ENCODE measurements around the gene MYOZ3.

The MYOZ3 gene

DNA sequence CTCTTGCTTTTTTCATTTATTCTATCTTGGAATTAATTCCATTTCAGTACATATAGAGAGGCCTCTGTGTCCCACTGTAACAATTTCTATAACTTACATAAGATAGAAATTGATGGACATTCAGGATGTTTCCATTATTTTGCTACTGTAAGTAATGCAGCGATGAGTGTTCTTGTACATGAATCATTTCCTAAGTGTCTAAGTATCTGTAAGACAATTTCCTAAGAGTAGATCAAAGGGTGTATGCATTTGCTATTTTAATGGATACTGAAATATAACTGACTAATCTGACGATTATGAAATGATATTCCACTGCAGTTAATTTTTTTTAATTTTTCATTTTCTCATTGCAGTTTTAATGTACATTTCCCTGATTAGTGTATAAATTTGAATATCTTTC is 62.8 kb downstream of the MYOZ3 start:
- TF ChIP-seq, protein P1, sequence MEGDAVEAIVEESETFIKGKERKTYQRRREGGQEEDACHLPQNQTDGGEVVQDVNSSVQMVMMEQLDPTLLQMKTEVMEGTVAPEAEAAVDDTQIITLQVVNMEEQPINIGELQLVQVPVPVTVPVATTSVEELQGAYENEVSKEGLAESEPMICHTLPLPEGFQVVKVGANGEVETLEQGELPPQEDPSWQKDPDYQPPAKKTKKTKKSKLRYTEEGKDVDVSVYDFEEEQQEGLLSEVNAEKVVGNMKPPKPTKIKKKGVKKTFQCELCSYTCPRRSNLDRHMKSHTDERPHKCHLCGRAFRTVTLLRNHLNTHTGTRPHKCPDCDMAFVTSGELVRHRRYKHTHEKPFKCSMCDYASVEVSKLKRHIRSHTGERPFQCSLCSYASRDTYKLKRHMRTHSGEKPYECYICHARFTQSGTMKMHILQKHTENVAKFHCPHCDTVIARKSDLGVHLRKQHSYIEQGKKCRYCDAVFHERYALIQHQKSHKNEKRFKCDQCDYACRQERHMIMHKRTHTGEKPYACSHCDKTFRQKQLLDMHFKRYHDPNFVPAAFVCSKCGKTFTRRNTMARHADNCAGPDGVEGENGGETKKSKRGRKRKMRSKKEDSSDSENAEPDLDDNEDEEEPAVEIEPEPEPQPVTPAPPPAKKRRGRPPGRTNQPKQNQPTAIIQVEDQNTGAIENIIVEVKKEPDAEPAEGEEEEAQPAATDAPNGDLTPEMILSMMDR (IDR thresholded peaks at IDR 0.05; ENCODE audit: borderline replicate concordance, control extremely low read depth, extremely low read depth, insufficient read depth, missing control alignments) = no peak
- no peak for DNase-seq (ENCODE audit: low spot score)
- in situ Hi-C loops (cut with MboI; ENCODE audit: low sequenced_read_pairs, unreplicated experiment) = no loop called here

Measured in GM13976 (cell line).